IMR-90 (cell line): Measurements from ENCODE around the gene DZIP3. TPM values are rescaled to one million over a fixed set of nuclear protein-coding genes. Genes with fewer than 3 reads are reported as not detected.

Experiments used
- ATAC-seq: fragments of 200-7000 bp; cut with Tn5 transposase; 2 replicates; pipeline ENCODE4 v1.9.1; 2020; ENCODE audit warnings: low read depth, mild to moderate bottlenecking, moderate library complexity
- BruUV-seq: library from RNA; stranded (reverse); fragments of 400-500 nt; replicated peaks from 2 replicates; lab custom pipeline; 2021; lab: Mats Ljungman, UMichigan
- CTCF ChIA-PET: fragments of 300-600 bp; formaldehyde crosslinking; extraction: SDS; loops from one replicate; lab custom pipeline; 2021; ENCODE audit warnings: antibody characterized with exemption; lab: Yijun Ruan, JAX
- POLR2A ChIA-PET: fragments of 300-600 bp; sonication (Branson Sonifier 250); formaldehyde crosslinking; loops from one replicate; lab custom pipeline; 2022; ENCODE audit warnings: antibody characterized with exemption; ENCODE audit not compliant: unreplicated experiment; lab: Charles Lee
- DNase-seq: peaks from one replicate; pipeline ENCODE4 v3.0.0; 2013
- H2AFZ ChIP-seq: replicated peaks from 2 replicates; pipeline ENCODE3; 2013; ENCODE audit warnings: low read length, mild to moderate bottlenecking; ENCODE audit not compliant: poor library complexity
- H2AK5ac ChIP-seq: 2 replicates; pipeline ENCODE4 v1.6.1; 2013; ENCODE audit warnings: low read depth, low read length, inconsistent platforms
- H2AK9ac ChIP-seq: replicated peaks from 2 replicates; pipeline ENCODE3; 2013; ENCODE audit warnings: mild to moderate bottlenecking, low read depth, low read length, moderate library complexity; ENCODE audit not compliant: poor library complexity
- H2BK120ac ChIP-seq: 2 replicates; pipeline ENCODE4 v1.6.1; 2013; ENCODE audit warnings: low read depth, low read length, inconsistent platforms
- H2BK15ac ChIP-seq: 3 replicates; pipeline ENCODE4 v1.6.1; 2013; ENCODE audit warnings: low read depth, low read length, inconsistent platforms
- H2BK20ac ChIP-seq: 2 replicates; pipeline ENCODE4 v1.6.1; 2013; ENCODE audit warnings: low read depth, mild to moderate bottlenecking, inconsistent platforms, low read length, moderate library complexity
- H2BK5ac ChIP-seq: 2 replicates; pipeline ENCODE4 v1.6.1; 2013; ENCODE audit warnings: mild to moderate bottlenecking, low read depth, low read length, inconsistent platforms; ENCODE audit not compliant: poor library complexity, severe bottlenecking
- H3K14ac ChIP-seq: replicated peaks from 2 replicates; pipeline ENCODE4 v1.6.1; 2013; ENCODE audit warnings: low read depth, low read length, inconsistent platforms
- H3K18ac ChIP-seq: 2 replicates; pipeline ENCODE4 v1.6.1; 2013; ENCODE audit warnings: low read depth, low read length, control low read depth
- H3K23ac ChIP-seq: 2 replicates; pipeline ENCODE4 v1.6.1; 2013; ENCODE audit warnings: low read depth, low read length, inconsistent platforms
- H3K27ac ChIP-seq: 2 replicates; pipeline ENCODE4 v1.5.1; 2013; ENCODE audit warnings: mild to moderate bottlenecking, control low read depth, low read length; ENCODE audit not compliant: insufficient read depth
- H3K27me3 ChIP-seq: 2 replicates; pipeline ENCODE4 v1.6.1; 2013; ENCODE audit warnings: low read length; ENCODE audit not compliant: control insufficient read depth, insufficient read depth
- H3K36me3 ChIP-seq: 2 replicates; pipeline ENCODE4 v1.6.1; 2013; ENCODE audit warnings: low read length, mixed read lengths; ENCODE audit not compliant: control insufficient read depth, insufficient read depth
- H3K4ac ChIP-seq: 2 replicates; pipeline ENCODE4 v1.6.1; 2013; ENCODE audit warnings: low read depth, low read length, inconsistent platforms
- H3K4me1 ChIP-seq: 2 replicates; pipeline ENCODE4 v1.6.1; 2013; ENCODE audit warnings: low read length, mixed read lengths; ENCODE audit not compliant: control insufficient read depth, insufficient read depth
- H3K4me2 ChIP-seq: 2 replicates; pipeline ENCODE4 v1.6.1; 2013; ENCODE audit warnings: low read depth, mild to moderate bottlenecking, control low read depth, low read length, moderate library complexity
- H3K4me3 ChIP-seq: 2 replicates; pipeline ENCODE4 v1.5.1; 2013; ENCODE audit warnings: low read depth, mild to moderate bottlenecking, control low read depth, low read length, moderate library complexity; ENCODE audit not compliant: insufficient read depth
- H3K56ac ChIP-seq: 2 replicates; pipeline ENCODE4 v1.6.1; 2013; ENCODE audit warnings: low read length, inconsistent platforms; ENCODE audit not compliant: insufficient read depth; ENCODE audit errors: extremely low read depth
- H3K79me1 ChIP-seq, 2 experiments: 2 replicates each; pipeline ENCODE4 v1.6.1; 2013; ENCODE audit warnings: low read length in 2 of 2, inconsistent platforms in 1 of 2, low read depth in 1 of 2
- H3K9ac ChIP-seq: 2 replicates; pipeline ENCODE4 v1.6.1; 2013; ENCODE audit warnings: low read depth, low read length, control low read depth
- H3K9me1 ChIP-seq: 2 replicates; pipeline ENCODE4 v1.6.1; 2013; ENCODE audit warnings: low read length, inconsistent platforms; ENCODE audit not compliant: insufficient read depth
- H3K9me3 ChIP-seq: 2 replicates; pipeline ENCODE4 v1.6.1; 2013; ENCODE audit warnings: low read length; ENCODE audit not compliant: control insufficient read depth, insufficient read depth
- H4K20me1 ChIP-seq: 2 replicates; pipeline ENCODE4 v1.6.1; 2013; ENCODE audit warnings: low read length, inconsistent platforms; ENCODE audit not compliant: insufficient read depth
- H4K5ac ChIP-seq: 2 replicates; pipeline ENCODE4 v1.6.1; 2013; ENCODE audit warnings: mild to moderate bottlenecking, low read depth, low read length, control low read depth
- H4K8ac ChIP-seq, 2 experiments: 2 replicates each; pipeline ENCODE4 v1.6.1; 2013; ENCODE audit warnings: low read depth in 2 of 2, low read length in 2 of 2, control low read depth in 1 of 2, inconsistent platforms in 1 of 2
- H4K91ac ChIP-seq: 2 replicates; pipeline ENCODE4 v1.6.1; 2013; ENCODE audit warnings: low read depth, low read length, inconsistent platforms; ENCODE audit not compliant: insufficient read depth
- MAFK ChIP-seq: IDR thresholded peaks from 2 replicates; pipeline ENCODE4 v1.6.1; 2012; ENCODE audit warnings: low read depth, low read length, improper control_type of control experiment
- NFE2L2 ChIP-seq: fragments of 150-350 bp; IDR thresholded peaks from 2 replicates; pipeline ENCODE4 v1.6.1; 2016; ENCODE audit warnings: low read depth, mild to moderate bottlenecking, low read length
- RAD21 ChIP-seq: IDR thresholded peaks from 2 replicates; pipeline ENCODE4 v1.6.1; 2012; ENCODE audit warnings: low read length, improper control_type of control experiment
- SMC3 ChIP-seq: fragments of 150-350 bp; IDR thresholded peaks from 2 replicates; pipeline ENCODE4 v1.6.1; 2016; ENCODE audit warnings: low read depth, mild to moderate bottlenecking, antibody characterized with exemption, low read length, moderate library complexity
- WGBS, 2 experiments: methylation state at CpG; one replicate each; pipeline versions ENCODE4 v1.1.5 to v1.1.7; 2013; ENCODE audit warnings: missing lambda C conversion rate in 2 of 2; ENCODE audit not compliant: insufficient read length in 1 of 2; ENCODE audit errors: extremely low coverage in 2 of 2; 5-methylcytosine and 5-hydroxymethylcytosine counted together
- dilution Hi-C: fragments of 300-500 bp; cut with HindIII; formaldehyde crosslinking; loops from one replicate; pipeline ENCODE4 v1.14.3; 2018; ENCODE audit warnings: low sequenced_read_pairs; ENCODE audit not compliant: unreplicated experiment
- in situ Hi-C: fragments of 300-500 bp; cut with MboI; formaldehyde crosslinking; loops from 3 replicates; pipeline ENCODE4 v1.14.3; 2019; ENCODE audit warnings: low sequenced_read_pairs, inconsistent platforms, mixed read lengths
- intact Hi-C: fragments of 100-400 bp; cut with micrococcal nuclease; formaldehyde crosslinking; loops from 2 replicates; pipeline ENCODE4 v1.10.0; 2022
- polyA plus RNA-seq, 3 experiments: library from polyadenylated mRNA; depleted of rRNA; stranded (reverse); fragments of >200 nt; gene quantifications; 2 replicates each; pipeline ENCODE4 v1.2.3, GENCODE V29; 2012; ENCODE audit warnings: low replicate concordance in 1 of 3
- total RNA-seq: library from RNA; depleted of rRNA; stranded (reverse); fragments of >200 nt; gene quantifications from 2 replicates; pipeline ENCODE4 v1.2.3, GENCODE V29; 2012
- TF ChIP-seq, protein P1 (sequence below): conservative IDR thresholded peaks from 2 replicates; pipeline ENCODE4 v1.5.1; 2012; ENCODE audit warnings: mild to moderate bottlenecking, low read depth, low read length, improper control_type of control experiment

The DZIP3 gene
- total and polyA plus RNA-seq, 2 of the 4 experiments (the other 2 are of a cell fraction), result 7.0 to 9.9 TPM

- H3K9me1 ChIP-seq, result no peaks in the 10 kb centered on the region
- H2AFZ ChIP-seq, result no peak overlapping the region
- no peak overlapping the region for H4K91ac ChIP-seq
- CTCF ChIA-PET, result interaction anchor here (0.9 to 1.8 kb wide), 5 partner anchors 9 to 625 kb away, joined by 3 to 11 read pairs (median 4); no protein-coding TSS in a partner anchor
- no peak overlapping the region for H3K27ac ChIP-seq
- no peak overlapping the region for H3K56ac ChIP-seq
- H4K20me1 ChIP-seq, result no peaks in the 10 kb centered on the region
- no peaks in the 10 kb centered on the region for H3K9me3 ChIP-seq
- no peak overlapping the region for H3K4ac ChIP-seq
- POLR2A ChIA-PET, result no interaction called here
- BruUV-seq, result no TSS peak
- no peaks in the 10 kb centered on the region; the same call in 1 of the 2 replicates for H3K36me3 ChIP-seq
- H3K27me3 ChIP-seq, result no peaks in the 10 kb centered on the region
- DNase-seq (peak; percentile 56), ATAC-seq (peak; percentile 59; the same call in 1 of the 2 replicates)
- H4K8ac ChIP-seq, result no peak overlapping the region
- no peak overlapping the region for H3K9ac ChIP-seq
- in situ Hi-C loops, result loop anchor here (5.0 to 10.0 kb wide), 2 partner anchors 60 to 1318 kb away; no protein-coding TSS in a partner anchor
- no peak overlapping the region for H3K4me3 ChIP-seq
- no peaks in the 10 kb centered on the region; a peak in 1 of 4 replicates for H3K79me1 ChIP-seq
- no peak overlapping the region for H3K18ac ChIP-seq
- dilution Hi-C loops, result no loop called here
- no CpG with 5 or more reads among the region's 4 CpGs for WGBS, 2 experiments
- no peak overlapping the region for H2BK15ac ChIP-seq
- H2AK9ac ChIP-seq, result no peak overlapping the region
- intact Hi-C loops, result loop anchor here (1.0 to 10.0 kb wide), 5 partner anchors 63 to 1315 kb away; no protein-coding TSS in a partner anchor
- H3K4me1 ChIP-seq, result peaks cover 4% of the 10 kb centered on the region; the same call in 1 of the 2 replicates
- no peak overlapping the region for H2AK5ac ChIP-seq
- no peak overlapping the region for H2BK20ac ChIP-seq
- no peak overlapping the region for H4K5ac ChIP-seq
- TF ChIP-seq, protein P1, sequence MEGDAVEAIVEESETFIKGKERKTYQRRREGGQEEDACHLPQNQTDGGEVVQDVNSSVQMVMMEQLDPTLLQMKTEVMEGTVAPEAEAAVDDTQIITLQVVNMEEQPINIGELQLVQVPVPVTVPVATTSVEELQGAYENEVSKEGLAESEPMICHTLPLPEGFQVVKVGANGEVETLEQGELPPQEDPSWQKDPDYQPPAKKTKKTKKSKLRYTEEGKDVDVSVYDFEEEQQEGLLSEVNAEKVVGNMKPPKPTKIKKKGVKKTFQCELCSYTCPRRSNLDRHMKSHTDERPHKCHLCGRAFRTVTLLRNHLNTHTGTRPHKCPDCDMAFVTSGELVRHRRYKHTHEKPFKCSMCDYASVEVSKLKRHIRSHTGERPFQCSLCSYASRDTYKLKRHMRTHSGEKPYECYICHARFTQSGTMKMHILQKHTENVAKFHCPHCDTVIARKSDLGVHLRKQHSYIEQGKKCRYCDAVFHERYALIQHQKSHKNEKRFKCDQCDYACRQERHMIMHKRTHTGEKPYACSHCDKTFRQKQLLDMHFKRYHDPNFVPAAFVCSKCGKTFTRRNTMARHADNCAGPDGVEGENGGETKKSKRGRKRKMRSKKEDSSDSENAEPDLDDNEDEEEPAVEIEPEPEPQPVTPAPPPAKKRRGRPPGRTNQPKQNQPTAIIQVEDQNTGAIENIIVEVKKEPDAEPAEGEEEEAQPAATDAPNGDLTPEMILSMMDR, result peak; percentile 60
- TF ChIP-seq NFE2L2 (no peak), MAFK (no peak), SMC3 (peak; percentile 53; the same call in 1 of the 2 replicates), RAD21 (peak; percentile 53)
- no peak overlapping the region for H2BK5ac ChIP-seq
- H3K4me2 ChIP-seq, result no peak overlapping the region
- H3K14ac ChIP-seq, result no peak overlapping the region
- H3K23ac ChIP-seq, result no peak overlapping the region
- H2BK120ac ChIP-seq, result no peak overlapping the region
Measured at GRCh38 chr3:108552267-108553159, 37.0 kb upstream of the DZIP3 start.
